GM12874 (cell line): Measurements from ENCODE around the gene IGHMBP2.

Experiments used
- CTCF ChIP-seq: IDR thresholded peaks from 2 replicates; pipeline ENCODE4 v1.5.1; 2011; ENCODE audit warnings: low read depth, mild to moderate bottlenecking, control low read depth, low read length, moderate library complexity; ENCODE audit not compliant: insufficient read depth

The IGHMBP2 gene

DNA sequence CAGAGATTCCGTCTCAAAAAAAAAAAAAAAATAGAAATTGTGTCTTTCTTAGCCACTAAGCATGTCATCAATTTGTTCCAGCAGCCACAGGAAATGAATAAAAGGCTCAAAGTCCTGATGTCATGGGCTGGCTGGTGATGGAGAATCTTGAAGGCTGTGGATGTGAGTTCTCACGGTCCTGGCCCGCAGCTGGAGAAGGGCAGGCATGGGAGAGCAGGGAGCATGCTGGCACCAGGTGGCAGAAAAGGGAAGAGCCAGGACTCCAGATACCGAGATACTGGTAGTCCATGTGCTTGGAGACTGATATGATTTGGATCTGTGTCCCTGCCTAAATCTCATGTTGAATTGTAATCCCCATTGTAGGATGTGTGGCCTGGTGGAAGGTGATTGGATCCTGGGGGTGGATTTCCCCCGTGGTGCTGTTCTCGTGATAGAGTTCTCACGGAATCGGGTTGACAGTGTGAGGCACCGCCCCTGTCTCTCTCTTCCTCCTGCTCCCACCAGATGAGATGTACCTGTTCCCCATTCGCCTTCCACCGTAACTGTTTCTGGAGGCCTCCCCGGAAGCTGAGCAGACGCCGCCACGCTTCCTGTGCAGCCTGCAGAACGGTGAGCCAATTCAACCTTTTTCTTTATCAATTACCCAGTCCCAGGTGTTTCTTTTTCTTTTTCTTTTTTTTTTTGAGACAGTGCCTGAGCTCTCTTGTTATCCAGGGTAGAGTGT is 59.0 kb downstream of the IGHMBP2 start:
- TF ChIP-seq CTCF = no peak

GRCh38 chr11:68963779-68964178 is 60.1 kb downstream of the IGHMBP2 start:
- no peak for TF ChIP-seq CTCF

- TF ChIP-seq CTCF = no peak
These were observed 62.5 kb downstream of the IGHMBP2 start for GRCh38 chr11:68965901-68966853.

DNA sequence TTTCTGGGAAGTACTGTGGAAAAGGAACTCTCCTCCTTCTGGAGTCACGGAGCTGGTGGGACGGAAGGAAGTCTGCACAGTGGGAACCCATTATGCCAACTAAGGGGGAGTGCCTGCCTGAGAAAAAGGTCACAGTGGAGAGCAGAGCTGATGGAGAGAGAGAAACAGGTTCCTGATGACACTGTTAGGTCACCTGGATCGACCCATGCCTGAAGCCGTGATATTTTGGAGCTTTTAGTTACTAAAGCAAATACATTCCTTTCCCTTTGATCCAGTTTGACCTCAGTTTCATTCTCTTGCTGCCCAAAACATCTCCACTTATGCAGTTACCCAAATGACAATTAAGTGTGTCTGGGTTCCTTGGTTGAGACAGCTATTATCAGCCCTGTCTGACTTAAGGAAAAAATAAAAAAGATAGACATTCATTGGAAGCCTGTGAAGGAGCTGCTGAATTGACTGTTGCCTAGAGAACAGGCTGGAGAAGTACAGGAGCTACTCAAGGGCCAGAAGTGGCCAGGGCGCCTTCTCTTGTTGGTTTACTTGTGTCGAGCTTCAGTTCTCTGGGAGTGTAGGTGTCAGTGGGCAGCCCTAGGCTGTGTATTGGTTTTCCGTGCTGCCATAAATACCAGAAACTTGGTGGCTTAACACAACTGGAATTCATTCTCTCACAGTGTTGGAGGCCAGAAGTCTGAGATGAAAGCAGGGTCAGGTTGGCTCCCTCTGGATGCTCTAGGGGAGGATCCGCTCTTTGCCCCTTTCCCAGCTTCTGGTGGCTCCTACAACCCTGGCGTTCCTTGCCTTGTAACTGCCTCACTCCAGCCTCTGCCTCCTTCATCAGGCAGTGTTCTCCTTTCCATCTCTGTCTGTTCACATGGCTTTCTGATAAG is 63.4 kb downstream of the IGHMBP2 start:
- TF ChIP-seq CTCF = no peak

GRCh38 chr11:68968306-68969250 is 64.9 kb downstream of the IGHMBP2 start:
- TF ChIP-seq CTCF = no peak

GRCh38 chr11:68969386-68969785 is 65.7 kb downstream of the IGHMBP2 start:
- TF ChIP-seq CTCF = no peak
